ENCODE results near the gene UNC80.

Gene UNC80

DNA sequence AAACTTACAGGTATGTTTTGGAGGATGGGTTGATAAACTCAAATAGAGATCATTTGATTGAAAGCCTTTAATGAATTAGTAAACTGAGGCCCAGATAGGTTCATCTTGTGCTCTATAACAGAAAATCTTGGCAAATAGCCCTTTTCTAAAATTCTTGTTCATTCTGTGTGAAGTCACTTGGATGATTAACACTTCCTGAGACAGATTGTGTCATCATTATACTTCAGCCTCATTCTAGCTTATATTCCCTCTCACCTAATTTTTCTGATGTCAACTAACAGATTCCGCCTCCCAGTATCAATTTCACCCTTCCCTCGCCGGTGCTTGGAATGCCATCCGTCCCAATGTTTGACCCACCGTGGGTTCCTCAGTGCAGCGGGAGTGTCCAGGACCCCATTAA lies 146.6 kb downstream of the UNC80 start:
- DNase-seq: no peak

DNA sequence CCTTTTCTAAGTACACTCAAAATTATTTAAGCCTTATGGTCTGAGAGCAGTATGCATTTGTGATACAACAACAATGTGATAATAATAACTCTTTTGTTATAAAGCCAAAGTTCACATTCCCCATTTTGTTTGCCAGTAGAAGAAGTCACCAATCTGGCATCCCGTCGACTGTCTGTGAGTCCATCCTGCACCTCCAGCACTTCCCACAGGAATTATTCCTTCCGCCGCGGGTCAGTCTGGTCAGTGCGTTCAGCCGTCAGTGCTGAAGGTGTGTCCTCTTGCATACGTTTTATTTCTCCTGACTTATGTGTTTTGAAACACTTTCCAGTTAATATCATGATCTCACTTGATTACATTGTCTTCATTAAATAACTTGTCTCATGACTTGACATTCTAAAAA lies 150.5 kb downstream of the UNC80 start:
- DNase-seq: no peak

DNA sequence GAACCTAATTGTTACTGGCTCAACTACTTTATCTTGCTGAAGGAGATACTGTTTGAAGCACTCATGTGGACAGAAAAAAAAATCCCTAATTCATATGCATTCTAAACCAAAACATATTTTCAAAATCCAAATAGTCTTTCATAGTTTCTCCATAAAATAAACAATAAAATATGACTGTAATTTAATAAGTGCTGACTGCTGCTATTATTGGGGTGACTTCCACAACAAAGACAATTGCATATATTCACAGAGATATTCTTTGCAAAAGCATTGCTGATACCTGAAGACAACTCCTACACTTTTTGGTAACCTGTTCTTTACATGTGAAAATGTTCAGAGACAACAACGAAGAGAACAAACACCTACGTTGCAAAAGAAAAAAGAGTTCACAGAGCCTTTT lies 157.7 kb downstream of the UNC80 start:
- no peak for DNase-seq

DNA sequence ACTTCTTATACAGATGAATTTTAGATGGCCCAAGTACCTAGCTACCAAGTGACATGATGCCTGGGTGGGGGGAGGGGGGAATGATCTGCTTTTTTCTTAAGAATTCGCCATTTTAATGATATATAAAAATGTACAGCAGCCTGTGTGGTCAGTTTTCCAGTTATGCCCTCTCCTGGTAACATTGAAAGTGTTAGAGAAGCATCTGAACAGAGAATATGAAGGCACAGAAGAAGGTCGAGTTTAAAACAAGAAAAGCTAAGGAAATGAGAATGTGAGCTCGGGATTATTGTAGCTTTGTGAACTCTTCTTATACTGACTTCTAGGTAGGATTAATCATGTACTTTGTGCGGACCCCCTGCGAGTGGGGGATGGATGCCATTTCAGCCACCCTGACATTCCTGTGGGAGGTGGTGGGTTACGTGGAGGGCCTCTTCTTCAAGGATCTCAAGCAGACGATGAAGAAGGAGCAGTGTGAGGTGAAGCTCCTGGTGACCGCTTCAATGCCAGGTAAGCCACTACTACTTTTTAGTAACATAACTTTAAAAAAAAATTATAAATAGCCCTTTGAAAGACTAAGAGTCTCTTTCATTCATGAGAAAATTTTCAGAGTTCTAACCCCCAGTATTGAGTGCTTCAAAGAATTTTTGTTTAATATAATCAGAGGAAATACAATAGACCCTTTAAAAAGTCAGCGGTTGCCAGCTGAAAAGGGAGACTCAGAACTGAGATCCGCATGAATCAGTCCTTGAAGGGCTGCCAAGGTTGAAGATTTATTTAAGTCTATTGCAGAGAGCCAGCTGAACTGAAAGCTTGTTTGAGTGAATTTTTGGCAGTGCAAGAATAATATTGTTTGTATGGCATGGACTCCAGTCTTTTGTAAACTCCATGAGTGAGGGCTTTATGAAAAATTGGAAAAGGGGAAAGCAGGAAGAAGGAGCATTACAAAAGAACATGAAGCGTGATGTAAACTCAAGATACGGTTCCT lies 162.2 kb downstream of the UNC80 start:
- no peak for DNase-seq

DNA sequence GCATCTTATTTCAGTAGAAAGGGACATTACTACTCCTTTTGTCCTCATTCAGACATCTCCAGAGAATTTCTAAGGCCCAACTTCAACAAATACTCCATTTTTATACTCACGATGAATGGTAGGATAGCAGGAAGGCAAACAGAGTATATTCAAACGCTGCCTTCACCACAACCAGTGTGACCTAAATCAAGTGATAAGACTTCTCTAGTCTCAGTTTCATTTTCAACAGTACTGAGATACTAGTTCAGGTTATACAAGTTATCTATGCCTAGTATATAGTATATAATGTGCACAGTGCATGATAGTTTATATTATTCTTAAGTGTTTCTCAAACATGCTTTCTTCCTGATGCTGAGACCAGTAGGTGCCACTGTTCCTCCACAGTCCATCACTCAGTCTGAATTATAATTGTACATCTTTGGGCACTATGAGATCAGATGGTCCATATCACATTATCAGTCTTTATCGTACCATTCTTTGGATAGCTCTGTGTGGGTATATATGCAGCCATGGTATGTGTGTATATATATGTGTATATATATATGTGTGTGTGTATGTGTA lies 164.6 kb downstream of the UNC80 start:
- DNase-seq: no peak

DNA sequence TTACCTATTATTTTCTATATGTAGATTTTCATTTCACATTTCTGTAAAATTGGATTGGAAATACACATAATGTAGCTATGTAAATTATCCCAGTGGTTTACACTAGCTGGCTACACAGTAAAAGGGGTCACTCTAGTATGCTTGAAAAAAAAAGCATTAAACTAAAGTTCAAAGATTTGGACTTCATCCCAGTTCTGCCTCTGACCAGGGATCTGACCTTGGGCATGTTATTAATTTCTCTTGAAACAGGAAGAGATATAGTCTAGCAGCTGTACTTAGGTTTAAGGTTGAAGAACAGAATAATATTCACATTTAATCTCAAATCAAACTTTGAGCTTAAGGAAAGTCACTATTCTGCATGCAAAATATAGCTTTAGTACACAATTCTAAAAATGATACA lies 166.3 kb downstream of the UNC80 start:
- no peak for DNase-seq

DNA sequence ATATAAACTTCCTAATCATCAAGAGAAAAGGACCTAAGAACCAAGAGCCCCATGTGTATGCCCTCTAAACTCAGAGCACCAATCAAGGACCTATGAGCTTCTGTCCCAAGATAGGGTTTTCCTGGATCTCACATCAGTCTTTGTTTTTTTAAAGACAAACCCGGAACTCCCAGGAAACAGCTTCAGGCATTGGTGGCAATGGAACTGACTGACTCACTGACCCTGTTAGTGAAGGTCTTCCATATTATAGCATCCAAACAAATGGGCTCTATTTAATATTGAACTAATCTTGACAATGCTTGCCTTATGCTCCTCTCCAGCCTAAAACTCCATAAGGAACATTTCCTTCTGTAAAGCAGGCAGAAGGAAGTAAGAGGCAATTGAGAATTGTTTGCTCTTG lies 167.3 kb downstream of the UNC80 start:
- no peak for DNase-seq

DNA sequence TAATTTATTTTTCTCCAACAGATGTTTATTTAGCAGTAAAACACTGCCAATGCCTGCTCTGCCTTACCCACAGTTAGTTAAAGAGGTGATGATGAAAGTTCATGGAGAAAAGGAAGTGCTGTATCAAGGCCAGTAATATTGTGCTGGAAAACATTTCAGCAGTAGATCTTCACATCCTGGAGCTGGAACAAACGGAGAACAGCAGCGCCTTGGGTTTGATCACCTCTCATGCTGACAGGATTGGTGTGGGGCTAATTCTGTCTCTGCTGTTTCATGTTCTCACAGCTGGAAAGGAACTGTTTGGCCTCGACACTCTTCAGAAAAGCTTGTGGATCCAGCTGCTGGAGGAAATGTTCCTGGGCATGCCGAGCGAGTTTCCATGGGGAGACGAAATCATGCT lies 169.3 kb downstream of the UNC80 start:
- DNase-seq: no peak

DNA sequence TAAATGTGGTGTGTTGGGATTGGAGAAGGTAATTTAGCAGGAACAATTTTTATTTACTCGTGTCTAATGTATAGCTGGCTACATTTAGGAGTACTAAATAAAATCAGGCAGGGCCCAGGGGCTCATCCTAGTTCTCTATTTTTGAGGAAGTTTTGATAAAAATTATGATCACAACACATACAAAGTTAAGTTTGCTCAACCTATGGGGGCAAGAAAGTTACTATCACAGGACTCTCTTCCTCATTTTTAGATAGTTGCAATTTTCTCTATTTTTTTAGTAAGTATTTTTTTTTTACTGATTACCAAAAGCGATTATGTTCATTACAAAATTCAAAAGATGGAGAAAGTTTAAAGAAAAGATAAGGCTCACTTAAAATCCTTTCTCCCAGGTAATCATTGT lies 170.8 kb downstream of the UNC80 start:
- no peak for DNase-seq

DNA sequence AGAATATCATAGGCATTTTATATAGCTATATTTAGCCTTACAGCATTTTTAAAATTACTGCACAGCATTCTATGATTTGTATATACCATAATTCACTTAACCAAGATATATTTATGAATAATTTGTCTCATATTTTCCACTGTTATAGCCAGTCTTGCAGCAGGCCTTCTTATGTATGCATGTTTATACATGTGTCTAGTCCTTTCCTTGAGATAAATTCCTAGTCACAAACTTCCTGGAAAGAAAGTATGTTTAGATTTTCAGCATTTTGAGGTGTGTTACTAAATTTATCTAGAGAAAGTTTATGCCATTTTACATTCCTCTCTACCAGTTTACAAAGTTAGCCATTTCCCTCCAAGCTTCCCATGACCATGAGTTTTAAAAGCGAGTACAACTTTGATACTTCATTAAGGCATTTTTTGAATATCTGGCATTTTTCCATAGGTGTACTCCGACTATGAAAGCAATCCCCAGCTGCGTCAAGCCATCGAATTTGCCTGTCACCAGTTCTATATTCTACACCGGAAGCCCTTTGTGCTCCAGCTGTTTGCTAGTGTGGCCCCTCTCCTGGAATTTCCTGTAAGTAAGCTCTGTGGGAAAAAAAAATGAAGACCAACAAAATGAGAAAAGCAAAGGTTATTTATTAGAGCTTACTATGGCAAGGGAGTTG lies 171.4 kb downstream of the UNC80 start:
- no peak for DNase-seq

DNA sequence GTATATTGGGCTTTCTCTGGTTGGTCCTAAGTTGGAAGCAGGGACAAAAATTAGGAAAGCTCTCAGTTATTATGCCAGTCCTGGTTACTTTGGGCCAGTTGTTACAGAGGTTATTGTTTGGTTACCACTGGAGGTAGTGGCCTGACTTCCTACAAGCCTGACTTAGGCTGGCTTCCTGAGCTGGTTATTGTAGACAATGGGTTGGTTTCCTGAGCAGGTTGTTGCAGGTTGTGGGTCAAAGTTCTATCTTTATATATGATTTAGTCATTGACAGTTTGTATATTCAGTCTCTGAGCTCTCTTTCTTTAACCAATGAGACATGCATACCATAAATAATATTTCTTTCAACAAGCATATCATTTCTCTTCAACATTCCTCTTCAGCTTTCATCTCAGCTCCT lies 172.1 kb downstream of the UNC80 start:
- DNase-seq: no peak

DNA sequence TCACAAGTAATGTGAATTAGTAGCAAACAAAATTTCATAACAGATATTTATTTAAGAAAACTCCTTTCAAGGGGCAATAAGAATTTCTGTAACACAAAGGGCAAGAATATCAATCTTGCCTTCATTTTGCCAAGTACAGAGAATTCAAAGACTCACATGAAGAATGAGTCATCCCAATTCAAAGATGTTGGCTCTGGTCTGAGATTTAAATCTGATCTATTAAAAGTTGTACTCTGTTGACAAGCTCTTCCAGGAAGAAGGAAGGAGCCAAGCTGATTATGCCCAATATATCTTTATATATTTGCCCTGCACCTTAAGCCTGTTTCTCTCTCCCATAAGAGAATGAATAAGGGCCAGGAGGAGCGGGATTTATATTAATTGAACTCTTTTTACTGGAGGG lies 174.9 kb downstream of the UNC80 start:
- DNase-seq: no peak

DNA sequence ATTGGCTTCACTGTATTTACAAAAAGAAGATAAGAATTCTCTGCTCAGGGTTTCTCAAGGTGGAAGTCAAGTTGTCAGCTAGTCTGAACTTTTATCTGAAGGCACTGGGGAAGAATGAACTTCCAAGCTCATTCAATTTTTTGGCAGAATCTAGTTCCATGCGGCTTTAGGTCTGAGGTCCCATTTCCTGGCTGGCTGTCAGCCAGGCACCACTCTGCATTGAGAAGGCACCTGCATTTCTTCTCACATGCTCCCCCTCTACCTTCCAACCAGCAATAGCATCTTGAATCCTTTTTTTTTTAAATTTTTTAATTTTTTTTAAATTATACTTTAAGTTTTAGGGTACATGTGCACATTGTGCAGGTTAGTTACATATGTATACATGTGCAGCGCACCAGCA lies 184.6 kb downstream of the UNC80 start:
- DNase-seq: no peak

DNA sequence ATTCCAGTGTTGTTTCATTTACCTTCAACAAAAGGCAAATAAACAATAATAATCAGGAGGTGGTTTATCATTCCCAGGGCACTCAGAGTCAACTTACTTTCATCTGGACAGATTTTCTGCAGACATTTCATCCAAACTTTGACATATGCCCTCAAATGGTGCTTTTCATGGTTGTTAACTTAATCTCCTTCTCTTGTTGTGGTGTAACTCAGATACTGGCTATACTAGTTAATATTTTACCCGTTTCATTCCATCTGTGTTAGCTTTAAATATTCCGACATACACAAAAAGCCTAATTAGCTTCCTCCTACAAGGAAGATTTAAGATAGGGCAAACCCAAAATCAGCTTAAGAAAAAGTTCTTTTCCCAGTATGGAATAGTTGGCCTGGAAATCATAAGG lies 186.4 kb downstream of the UNC80 start:
- no peak for DNase-seq

DNA sequence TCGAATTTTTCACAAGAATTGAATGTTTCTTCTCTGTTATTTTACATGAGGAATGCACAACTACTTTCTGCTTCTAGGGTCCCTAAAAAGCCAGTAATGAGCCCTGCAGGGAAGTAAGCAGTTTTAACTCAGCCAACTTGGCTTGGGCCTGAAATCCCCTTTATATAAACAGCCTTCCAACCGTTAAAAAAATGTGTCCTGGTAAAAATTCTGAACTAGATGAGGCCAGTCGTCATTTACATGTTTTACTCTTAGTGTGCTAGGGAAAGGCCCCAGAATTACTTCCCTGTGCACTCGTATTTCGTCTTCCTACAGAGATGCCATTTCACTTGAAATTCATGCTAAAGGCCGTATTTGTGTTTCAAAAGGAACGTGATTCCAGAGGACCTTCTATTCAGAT lies 188.4 kb downstream of the UNC80 start:
- no peak for DNase-seq

DNA sequence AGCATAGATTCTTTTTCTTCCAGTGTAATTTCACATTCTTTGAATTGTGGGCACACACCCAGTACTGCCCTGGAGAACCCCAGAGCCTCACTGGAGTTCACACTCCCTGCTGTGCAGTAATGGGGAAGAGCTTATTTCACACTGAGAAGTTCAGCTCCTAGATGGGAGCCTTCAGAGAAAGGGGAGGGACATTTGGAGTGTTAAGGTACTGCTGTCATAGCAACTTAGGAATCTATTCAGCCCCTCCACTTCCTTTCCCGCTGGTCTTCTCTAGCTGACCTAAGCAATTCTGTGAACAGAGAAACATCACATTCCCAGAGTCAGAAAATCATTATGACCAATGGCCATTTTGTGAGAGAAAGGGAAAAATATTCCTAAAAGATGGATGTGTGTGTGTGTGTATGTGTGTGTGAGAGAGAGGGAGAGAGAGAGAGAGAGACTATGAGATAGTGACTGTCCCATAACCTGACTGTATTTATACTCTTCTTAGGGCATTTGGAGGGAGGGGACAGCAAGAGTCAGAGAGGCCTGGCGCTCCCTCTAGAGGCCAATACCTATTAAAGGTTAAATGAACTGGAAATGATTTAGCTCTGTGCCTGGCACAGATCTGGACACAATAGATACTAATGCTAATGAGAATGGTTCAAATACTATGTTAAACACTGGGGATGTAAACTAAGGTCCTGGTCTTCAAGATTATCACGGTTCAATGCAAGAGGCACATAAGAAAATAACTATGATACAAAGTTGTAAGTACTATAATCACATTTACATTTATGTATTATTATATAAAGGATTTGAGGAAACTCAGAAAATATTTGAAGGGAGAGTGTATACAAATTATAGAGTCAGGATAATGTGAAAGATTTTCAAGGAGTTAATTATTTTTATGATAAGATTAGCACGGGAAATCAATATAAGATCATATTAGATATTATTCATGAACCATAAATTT lies 189.3 kb downstream of the UNC80 start:
- peak; percentile 48 for DNase-seq

DNA sequence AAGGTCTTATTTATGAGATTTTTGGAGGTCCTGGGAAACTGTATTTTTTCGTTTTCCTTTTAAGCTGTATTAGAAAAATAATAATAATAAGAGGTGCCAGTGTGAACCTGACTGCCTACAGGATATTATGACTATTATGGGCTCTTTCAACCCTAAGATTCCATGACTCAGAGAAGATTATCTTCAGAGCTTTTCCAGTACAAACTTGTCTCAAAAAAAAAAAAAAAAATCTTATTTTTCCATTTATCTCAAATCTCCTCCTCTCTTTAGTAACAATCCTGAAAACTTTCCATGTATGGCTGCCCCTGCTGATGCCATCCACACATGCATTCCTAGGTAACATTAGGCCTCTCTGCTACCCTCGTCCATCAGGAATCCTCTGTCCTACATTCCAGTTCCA lies 194.1 kb downstream of the UNC80 start:
- no peak for DNase-seq

DNA sequence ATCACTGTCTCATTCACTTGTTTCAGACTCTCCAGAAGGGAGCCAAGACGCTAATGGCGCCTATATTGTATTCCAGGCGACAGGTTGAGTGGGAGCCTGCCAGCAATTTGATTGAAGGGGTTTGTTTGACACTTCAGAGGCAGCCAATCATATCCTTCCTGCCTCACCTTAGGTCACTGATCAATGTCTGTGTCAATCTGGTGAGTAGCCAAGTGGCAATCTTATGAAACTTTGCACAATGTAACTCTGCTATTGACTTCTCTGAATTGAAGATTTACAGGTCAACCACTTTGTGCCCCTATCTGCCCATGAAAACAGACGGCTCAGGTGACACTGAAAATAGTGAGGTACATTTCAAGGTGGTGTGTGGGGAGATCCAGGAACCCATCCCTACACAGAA lies 198.1 kb downstream of the UNC80 start:
- DNase-seq: no peak

DNA sequence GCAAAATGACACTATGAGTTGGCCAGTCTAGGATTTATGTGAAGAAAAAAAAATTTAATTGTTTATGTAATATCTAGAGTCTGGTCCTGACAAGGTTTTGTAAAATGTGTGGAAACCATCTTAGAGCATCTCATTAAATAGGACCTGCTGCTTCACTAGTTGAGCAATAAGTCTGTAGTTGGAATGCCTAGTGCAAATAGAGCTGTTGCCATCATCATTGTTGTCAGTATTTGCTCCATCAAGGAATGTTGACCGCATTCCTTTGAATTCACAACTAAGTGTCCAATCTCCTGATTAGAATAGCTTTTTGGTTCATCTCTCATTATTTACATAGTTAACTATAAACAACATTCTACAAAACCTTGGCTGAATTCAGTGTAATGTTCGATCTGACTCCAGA lies 198.6 kb downstream of the UNC80 start:
- DNase-seq: no peak

DNA sequence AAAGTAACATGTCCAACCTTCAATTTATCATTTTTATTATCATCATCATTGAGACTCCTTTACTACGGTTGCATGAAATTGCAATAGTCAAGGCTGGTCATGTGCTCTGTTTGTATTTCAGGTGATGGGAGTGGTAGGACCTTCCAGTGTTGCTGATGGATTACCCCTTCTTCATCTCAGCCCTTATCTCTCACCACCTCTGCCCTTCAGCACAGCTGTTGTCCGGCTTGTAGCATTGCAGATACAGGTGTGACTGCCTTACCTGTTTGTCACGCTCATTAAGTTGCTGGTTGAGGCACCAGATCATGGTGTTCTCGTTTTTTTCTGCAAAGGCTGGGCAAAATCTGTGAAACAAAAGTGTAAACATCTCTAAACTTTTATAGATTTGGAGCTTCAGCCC lies 199.1 kb downstream of the UNC80 start:
- no peak for DNase-seq

DNA sequence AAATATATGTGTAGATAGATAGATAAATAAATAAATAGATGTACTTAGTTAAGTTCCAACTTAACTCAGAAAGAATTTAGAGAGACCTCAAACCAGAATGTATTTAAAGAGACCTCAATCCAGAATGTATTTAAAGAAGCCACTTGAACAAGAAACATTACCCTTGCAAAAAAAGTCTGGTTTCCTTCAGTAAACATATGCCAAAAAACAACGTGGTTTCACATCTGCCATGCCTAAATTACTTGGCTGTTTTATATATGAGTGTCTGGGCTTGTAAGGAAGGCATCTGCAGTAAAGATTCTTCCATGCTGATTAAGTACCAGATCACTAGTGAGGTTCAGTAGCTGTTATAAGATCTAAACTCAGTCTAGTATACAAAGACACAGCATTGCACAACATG lies 201.7 kb downstream of the UNC80 start:
- no peak for DNase-seq

DNA sequence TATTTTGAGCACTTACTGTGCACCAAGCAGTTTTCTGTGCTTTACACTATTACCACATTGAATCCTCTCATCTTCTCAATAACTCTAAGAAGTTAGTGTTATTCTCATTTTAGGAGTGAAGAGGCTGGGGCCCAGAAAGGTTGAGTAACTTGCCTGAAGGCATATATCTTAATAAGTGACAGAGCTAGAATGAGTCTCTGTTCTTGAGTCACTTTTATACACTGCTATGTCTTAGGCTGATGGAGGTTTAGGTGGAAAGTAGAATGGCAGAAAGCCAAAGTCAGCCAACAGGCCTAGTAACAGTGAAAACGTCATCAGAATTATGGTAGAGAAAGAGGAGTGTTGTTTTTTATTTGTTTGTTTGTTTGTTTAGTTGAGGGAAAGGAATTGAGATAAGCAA lies 202.9 kb downstream of the UNC80 start:
- DNase-seq: no peak
